LHCN-M2 (cell line): ENCODE results near the gene P2RY14. TPM values are rescaled to one million over a fixed set of nuclear protein-coding genes. Genes with fewer than 3 reads are reported as not detected.
"Not testable (repeated sequence)": the region's sequence is repeated elsewhere in the genome, so short reads cannot be mapped to it uniquely, and the experiment has no call there.

Experiments
- DNase-seq: peaks from one replicate; pipeline ENCODE4 v3.0.0-alpha.2; 2012; ENCODE audit warnings: low read depth
- total RNA-seq: library from RNA; depleted of rRNA; stranded (reverse); fragments of >200 nt; gene quantifications from 2 replicates; pipeline ENCODE4 v1.2.3, GENCODE V29; 2014

Gene P2RY14
- total RNA-seq, 1 experiment from 2014 or later, result not detected

DNA sequence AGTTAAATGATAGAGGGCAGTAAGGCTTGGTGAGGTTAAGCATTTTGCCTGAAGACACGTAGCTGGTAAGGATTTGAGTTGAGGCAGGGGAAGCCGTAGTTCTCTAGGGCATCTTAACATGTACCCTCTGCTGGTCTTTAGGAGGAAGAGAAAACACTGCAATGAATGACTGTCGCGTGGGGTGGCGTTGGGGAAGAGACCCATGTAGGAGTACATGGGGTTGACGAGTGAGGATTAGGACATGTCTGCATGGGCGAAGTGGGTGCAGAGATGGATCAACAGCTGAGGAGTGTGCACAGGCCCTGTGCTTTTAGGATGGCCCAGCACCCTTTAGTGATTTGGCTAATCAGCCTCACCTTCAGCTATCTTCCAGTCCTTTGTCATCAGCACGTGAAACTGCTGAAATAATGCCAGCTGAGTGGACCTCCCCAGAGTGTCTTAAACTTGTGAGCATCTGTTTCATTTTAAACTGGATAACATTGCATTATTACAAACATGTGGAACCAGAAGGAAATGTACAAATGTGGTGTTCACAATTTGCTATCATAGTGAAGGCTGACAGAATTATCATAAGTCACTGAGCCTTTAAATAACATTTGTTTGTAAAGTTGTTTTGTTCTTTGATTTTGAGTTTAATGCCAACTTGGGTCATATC lies 15.3 kb downstream of the P2RY14 start:
- DNase-seq, result no peak

DNA sequence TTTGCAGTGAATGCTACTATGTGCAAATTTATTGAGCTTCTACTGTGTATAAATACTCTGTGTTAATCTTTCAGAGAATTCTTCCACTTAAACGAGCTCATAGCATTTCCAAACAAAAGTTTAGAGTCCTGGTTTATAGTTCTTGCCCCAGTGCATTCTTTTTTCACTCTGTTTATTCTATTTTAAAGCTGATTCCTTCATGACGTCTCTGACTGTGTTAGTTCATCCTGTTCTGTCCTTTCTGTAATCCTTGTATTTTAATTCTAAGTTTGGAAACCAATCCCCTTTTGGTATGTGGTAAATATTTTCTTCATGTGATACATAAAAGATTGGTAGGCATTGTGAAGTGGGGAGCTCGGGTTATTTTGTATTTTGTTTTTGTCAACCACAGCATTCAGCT lies 18.7 kb downstream of the P2RY14 start:
- no peak for DNase-seq

DNA sequence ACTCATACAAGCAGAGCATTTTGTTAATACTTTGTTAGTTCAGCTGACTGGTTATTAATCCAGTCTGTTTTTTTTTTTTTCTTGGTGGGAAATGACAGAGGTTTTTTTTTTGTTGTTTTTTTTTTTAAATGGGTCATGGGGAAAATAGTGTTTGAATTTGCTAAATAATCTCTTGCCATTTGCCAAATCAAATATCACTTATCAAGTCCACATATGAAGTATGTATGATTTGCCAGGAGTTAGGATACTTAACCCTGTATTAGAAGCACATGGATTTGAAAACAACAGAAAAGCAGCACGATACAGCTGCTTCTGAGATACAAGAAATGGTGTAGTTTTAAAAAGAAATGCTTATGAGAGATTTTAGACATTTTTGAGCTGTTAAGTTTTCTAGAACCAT lies 21.6 kb downstream of the P2RY14 start:
- no peak for DNase-seq

DNA sequence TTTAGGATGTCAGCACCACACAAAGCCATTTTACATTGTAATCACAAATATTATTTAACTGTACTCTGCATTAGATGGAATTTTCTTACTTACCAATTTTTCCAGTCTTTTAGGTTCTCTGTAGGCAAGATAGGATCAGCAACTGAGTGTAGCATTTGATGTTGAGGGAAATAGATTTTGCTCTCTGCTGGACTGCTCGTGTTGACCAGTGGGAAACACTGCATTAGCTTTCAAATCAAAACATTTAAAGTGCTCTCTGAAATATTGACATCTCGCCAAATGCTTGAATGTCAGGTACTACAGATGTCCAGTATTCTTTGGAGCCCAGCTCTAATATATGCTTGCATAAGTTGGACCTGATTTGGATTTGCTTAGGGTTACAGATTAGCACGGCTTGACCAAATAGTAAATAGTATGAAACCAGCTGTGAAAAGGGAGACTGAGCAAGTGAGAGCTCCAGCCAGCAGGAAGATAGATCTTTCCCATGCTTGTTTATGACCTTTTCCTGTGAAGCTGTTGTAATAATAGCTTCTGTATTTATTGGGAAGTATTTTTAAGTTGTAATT lies 29.5 kb downstream of the P2RY14 start:
- DNase-seq, result no peak

DNA sequence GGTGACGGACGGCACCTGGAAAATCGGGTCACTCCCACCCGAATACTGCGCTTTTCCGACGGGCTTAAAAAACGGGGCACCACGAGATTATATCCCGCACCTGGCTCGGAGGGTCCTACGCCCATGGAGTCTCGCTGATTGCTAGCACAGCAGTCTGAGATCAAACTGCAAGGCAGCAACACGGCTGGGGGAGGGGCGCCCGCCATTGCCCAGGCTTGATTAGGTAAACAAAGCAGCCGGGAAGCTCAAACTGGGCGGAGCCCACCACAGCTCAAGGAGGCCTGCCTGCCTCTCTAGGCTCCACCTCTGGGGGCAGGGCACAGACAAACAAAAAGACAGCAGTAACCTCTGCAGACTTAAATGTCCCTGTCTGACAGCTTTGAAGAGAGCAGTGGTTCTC lies 36.3 kb downstream of the P2RY14 start:
- not testable (repeated sequence) for DNase-seq

DNA sequence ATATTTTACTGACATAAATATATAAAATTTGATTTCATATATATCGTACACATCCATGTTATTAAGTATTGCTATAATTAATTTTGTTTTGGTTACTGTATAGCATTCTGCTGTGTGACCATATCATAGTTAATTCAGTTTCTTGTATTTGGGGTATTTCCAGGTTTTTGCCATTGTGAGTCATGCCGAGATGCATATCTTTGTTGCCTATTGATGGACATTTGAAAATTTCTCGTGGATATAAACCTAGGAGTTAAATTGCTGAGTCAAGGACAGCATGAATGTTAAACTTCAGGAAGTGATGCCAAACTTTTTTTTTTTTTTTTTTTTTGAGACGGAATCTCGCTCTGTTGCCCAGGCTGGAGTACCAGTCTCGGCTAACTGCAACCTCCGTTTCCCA lies 41.6 kb downstream of the P2RY14 start:
- no peak for DNase-seq

DNA sequence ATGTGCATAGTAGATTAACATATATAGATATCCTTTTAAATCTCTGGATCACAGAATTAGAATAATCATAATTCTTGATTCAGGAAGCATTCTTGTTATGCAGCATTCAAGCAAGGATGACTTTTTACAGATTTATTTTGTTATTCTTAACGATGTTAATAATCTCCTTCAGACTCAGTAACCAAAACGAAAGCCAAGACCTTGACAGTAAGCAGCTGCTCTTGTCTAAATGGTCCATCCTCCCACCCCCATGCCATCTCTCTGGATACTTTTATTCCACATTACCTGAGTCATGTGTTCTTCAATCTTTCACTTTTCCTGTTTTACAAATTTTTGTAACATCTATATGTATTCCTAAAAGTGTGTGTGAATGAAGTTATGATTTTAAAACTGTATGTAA lies 42.0 kb downstream of the P2RY14 start:
- DNase-seq, result no peak

DNA sequence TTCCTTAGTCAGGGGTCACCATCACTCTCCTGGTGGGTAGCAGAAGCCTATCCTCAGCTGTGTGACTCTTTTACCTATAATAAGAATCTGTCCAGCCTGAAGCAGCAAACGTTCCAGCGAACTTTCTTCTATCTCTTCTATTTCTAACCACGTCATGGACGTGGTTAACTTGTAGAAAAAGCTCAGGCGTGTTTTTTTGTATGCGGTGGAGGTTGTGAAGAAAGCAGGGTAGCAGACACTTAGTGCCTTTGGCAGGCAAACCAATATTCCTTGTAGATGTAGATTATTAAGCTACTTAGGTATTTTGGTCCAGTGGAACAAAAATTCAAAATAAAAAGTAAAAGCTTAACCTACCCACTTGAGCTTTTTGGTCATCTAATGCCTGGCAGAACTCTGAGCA lies 43.5 kb downstream of the P2RY14 start:
- DNase-seq, result no peak

DNA sequence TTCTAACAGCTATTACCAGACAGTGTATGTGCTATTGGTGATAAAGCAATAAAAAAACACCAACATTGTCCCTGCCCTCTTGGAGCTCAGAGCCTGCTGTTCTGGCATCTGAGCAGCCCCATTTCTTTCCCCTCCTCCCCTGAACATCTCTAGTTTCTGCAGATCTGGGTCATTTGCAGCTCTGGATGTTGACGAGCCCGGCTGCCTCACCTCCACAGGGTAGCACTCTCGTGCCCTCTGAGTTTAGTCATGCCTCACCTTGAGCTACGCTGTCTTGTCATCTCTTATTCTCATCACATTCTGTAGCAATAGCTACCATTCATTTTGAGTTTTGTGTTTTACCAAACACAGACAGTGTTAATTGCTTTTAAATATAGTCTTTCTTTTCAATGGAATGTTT lies 45.4 kb downstream of the P2RY14 start:
- no peak for DNase-seq

DNA sequence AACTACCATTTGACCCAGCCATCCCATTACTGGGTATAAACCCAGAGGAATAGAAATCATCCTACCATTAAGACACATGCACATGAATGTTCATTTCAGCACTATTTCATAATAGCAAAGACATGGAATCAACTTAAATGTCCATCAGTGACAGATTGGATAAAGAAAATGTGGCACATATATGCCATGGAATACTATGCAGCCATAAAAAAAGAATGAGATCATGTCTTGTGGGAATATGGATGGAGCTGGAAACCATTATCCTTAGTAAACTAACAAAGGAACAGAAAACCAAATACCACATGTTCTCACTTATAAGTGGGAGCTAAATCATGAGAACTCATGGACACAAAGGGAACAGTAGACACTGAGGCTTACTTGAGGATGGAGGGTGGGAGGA lies 45.9 kb downstream of the P2RY14 start:
- not testable (repeated sequence) for DNase-seq

DNA sequence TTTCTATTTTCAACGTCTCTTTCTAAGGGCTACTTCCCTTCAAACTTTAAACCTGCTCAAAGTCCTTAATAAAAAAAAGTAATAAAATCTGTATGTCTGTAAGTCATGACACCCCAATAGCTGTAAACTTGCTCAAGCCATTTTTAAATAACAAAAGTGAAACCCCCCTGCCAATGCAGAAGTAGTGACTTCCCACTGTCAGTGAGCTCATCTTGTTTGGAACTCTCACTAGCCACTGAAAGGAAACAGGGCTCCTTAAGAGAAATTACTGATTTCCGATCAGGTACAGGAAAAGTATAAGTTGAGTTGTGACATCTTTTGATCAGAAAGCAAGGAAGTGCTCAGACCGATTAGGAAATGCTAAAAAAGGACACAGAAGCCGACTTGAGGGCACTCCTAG lies 47.7 kb downstream of the P2RY14 start:
- DNase-seq, result no peak

DNA sequence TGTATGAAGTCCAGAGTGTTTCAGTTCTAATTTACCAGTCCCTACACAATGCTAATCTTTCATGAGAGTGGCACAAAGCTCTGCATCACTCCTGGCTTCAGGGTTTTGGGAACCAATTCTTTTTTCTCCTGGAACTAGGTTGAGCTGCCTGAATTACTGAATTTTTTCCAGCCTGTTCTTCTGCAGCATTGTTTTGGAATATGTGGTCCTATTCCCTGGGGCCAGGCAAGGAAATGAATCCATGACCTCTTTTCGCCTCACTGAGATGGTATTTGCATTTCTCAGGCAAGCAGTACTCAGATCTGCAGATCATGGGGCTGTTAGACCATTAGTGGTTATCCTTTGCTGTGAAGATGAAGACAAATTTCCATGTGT lies 49.7 kb downstream of the P2RY14 start:
- DNase-seq, result peak; percentile 27

DNA sequence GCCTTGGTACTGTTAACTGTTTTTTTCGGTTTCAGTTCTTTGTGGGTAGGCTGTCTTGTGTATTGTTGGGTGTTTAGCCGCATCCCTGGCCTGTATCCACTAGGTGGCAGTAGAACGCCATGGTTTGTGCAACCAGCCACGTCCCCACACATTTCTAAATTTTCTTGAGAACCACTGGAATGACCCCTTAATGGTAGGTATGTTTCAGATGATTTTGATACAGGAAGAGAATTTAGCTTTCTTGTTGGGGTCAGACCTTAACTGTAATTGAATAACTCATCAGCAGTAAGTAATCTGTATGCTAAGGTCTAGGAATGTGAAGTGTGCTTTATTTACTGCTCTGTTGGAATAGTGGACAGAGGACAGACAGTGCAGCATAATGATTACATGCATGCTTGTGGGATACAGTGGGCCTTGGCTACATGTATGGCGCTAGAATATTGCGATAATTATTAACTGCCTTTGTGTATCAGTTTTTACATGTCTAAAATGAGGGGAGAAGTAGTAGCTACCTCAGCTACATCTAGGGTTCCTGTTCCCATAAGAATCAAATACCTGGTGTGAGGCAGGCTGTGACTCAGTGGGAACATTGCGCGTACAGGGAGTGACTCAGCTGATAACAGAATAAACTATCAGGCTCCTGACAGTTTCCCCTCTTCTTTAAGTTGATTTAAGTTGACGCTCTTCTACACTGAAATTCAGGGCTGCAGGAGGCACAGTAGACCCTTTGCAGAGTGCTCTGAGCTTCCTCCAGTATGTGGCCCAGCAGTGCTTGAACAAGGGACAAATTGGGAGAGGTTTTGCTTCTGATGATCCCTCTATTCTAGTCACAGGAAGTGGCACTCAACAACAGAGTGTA lies 50.3 kb downstream of the P2RY14 start:
- DNase-seq, result peak; percentile 55

DNA sequence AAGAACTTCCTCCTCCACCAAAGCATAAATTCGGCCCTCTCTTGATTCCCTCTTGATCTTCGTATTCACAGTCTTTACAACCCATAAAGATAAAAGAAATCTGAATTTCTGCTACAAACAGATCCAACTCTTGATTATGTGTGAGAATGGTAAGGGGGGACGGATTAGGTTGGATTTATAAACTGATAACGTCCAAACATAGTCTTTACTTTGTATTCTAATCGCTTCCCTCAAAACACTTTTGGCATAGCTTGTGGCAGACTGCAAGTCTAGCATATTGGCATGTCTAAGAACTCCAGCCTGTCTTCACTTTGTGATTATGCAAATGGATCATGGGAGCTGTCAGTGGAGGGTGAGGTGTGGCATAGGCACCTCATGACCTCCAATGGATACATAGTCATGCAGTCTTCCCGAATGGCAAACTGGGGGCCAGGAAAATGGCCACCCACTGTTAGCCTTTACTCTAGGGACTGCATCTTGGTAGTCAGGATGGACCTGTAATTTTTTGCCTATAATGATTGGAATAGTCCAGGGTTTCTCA lies 51.0 kb downstream of the P2RY14 start:
- DNase-seq, result no peak

DNA sequence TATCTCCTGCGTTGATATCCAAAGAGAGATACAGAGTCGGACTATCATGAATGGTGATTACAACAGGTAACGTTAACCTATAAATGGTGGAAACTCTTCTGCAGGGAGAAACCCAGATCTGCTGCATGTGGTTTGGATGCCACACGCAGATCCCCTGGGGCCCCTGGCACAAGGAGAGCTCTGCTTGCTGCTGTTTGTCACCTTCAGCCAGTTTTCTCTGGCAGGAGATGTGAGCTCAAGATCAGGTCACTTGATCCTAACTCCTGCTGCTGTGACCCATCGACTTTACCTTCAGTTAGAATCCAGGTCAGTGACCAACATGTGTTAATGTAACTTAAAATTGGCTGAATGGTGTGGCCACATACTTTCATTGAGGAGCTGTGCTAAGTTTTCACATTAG lies 51.5 kb downstream of the P2RY14 start:
- no peak for DNase-seq

DNA sequence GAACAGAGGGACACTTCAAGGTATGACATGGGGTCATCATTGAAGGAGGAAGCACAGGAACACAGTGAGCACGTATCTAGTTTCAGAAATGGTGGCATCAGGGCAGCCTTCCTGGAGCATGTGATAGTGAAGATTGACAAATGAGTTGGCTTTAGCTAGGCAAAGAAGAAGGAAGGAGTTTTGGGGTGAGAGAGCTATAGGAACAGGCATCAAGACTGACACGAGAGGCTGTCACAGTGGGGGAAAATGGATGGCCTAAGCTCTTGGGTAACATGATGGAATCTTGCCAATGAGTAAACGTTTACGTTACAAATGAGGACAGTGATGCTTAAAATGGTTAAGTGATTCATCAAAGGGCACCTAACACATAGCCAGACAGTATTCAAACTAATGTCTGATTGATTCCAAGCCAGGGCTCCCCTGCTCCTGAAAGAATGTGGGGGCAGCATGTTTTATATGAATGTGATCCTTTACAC lies 52.2 kb downstream of the P2RY14 start:
- peak; percentile 33 for DNase-seq

DNA sequence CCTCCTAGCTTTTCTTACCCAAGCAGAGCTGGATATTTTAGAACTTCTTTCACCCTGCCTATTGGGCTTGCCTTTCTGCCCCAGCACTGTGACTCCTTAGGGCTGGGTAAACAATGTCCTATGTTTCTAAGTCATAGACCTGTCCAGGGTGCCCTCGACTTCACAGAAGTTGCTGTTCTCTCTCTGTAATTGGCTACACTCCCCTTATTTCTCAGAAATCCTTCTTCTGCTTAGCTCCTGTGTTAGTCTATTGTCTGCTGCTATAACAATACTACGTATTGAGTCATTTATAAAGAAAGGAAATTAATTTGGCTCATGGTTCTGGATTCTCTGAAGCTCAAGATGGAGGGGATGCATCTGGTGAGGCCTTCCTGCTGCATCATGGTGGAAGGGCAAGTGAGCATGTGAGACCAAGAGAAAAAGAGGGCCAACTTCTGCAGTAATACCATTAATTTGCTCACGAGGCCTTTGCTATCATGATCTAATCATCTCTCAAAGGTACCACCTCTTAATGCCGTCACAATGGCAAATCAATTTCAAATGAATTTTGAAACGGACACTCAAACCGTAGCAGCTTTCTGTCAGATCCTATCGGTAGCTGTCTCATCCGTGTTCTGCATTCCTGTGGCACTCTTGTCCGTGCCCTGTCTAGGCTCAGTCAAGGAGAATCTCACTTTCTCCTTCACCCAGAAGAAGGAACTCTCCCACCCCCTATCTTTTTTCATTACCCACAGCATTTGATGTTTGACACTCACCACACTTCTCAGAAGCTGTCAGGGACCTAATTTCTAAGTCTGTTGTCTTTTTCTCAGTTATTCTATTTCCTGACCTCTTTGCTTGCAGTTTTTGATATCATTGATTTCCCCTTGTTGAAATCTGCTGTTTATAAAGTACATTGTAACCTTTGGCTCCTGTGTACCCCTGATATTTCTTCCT lies 53.0 kb downstream of the P2RY14 start:
- DNase-seq, result no peak

DNA sequence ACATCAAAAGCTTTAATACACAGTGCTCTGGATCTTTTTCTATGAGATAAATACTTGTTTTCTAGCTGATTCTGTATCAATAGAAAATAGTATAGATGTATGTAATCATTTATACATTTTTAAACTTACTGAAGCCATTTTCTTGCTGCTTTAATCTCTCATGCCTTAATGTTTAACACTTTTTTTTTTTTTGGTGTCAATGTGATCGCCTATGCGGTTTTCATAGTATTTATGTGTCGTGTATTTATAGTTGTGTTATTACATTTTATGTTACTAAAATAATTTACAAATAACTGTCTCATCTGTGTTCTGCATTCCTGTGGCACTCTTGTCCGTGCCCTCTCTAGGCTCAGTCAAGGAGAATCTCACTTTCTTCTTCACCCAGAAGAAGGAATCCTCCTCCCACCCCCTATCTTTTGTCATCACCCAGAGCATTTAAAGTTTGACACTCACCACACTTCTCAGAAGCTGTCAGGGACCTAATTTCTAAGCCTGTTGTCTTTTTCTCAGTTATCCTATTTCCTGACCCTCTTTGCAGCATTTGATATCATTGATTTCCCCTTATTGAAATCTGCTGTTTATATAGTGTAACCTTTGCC lies 54.0 kb downstream of the P2RY14 start:
- DNase-seq, result no peak

DNA sequence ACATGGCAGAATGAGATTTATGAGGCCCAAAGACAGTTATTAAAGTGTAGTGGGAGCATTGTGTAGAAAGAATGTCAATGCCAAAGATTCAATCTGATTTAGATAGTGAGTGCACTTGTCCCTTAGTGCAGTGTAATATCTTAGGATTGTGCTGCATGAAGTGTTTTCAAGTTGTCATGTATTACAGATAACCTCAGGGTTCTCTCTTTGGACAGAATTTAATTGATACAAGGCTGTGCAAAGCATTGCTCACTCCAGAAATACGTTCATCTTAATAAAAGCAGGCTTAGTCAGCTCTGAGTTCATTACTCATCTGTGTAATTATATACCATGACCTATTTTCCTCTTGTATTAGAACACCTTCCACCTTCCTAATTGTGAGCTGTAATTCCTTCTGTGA lies 59.3 kb downstream of the P2RY14 start:
- DNase-seq, result peak; percentile 11

DNA sequence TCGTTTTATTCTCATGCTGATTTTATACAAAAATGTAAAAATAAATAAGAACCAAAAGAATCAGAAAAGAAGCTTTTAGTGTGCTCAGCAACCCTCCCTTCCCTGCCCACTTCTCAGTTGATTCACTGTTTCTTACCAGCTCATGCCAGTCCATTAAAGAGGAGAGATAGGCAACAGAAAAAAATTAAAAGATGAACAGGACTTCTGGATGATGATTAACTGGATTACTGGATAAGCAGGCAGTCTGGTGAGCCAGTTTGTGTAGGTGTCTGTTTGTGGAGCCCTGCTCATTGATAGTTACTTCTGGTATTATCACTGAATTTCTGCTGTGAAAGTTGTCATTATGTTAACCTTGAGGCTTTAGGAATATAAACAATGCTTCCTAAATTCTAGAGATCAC lies 60.2 kb downstream of the P2RY14 start:
- no peak for DNase-seq
